H1 (cell line): ENCODE results near the gene C16orf46.

Experiments used
- CEBPB ChIP-seq: IDR thresholded peaks from 2 replicates; pipeline ENCODE4 v1.6.1; 2012; ENCODE audit warnings: low read depth, low read length
- CTCF ChIP-seq, 3 experiments: IDR thresholded peaks; 1 replicate in 2 of 3; 2 replicates in 1 of 3; pipeline versions ENCODE4 v1.5.1 to v1.6.1; 2011; ENCODE audit warnings: low read length in 3 of 3, mild to moderate bottlenecking in 3 of 3, inconsistent platforms in 2 of 3, low read depth in 1 of 3, moderate library complexity in 1 of 3; ENCODE audit not compliant: insufficient read depth in 1 of 3; ENCODE audit errors: control extremely low read depth in 1 of 3
- E2F6 ChIP-seq: IDR thresholded peaks from 2 replicates; pipeline ENCODE4 v1.6.1; 2012; ENCODE audit warnings: inconsistent platforms
- POLR2A ChIP-seq, 2 experiments: IDR thresholded peaks; 1 replicate in 1 of 2; 2 replicates in 1 of 2; pipeline ENCODE4 v1.6.1; 2011; ENCODE audit warnings: low read depth in 2 of 2, low read length in 2 of 2, mild to moderate bottlenecking in 2 of 2; ENCODE audit errors: control extremely low read depth in 1 of 2
- RXRA ChIP-seq: IDR thresholded peaks from 2 replicates; pipeline ENCODE4 v1.6.1; 2011; ENCODE audit warnings: low read depth, mild to moderate bottlenecking, low read length, moderate library complexity; ENCODE audit not compliant: insufficient read depth

- TF ChIP-seq CTCF (IDR thresholded peaks at IDR 0.05; ENCODE audit: control extremely low read depth in 1 of 3, insufficient read depth in 1 of 3, low read depth in 1 of 3, low read length in 3 of 3) (no peak), POLR2A (IDR thresholded peaks at IDR 0.05; ENCODE audit: control extremely low read depth in 1 of 2, low read depth in 2 of 2, low read length in 2 of 2) (no peak), RXRA (no peak), CEBPB (no peak), E2F6 (no peak)
These were observed 22.9 kb upstream of the C16orf46 start for GRCh38 chr16:81099958-81100357.
